Osteoblast (primary cell): Measurements from ENCODE around the gene HADHA. TPM values are rescaled to one million over a fixed set of nuclear protein-coding genes. Genes with fewer than 3 reads are reported as not detected.

Experiments used
- DNase-seq: peaks from one replicate; pipeline ENCODE4 v3.0.0; 2011; ENCODE audit warnings: low spot score, mixed read lengths; ENCODE audit not compliant: insufficient read length; ENCODE audit errors: missing footprints
- H2AFZ ChIP-seq: 2 replicates; pipeline ENCODE4 v1.6.0; 2011; ENCODE audit warnings: mild to moderate bottlenecking, low read length
- H3K27ac ChIP-seq: 2 replicates; pipeline ENCODE4 v1.5.1; 2011; ENCODE audit warnings: mild to moderate bottlenecking, low read depth, low read length, moderate library complexity
- H3K27me3 ChIP-seq: 2 replicates; pipeline ENCODE4 v1.6.0; 2012; ENCODE audit warnings: mild to moderate bottlenecking, control low read depth, inconsistent platforms, low read length, moderate library complexity; ENCODE audit not compliant: insufficient read depth
- H3K36me3 ChIP-seq: 2 replicates; pipeline ENCODE4 v1.5.1; 2011; ENCODE audit warnings: mild to moderate bottlenecking, low read length, control low read depth, moderate library complexity; ENCODE audit not compliant: insufficient read depth
- H3K4me1 ChIP-seq: 2 replicates; pipeline ENCODE4 v1.5.1; 2011; ENCODE audit warnings: mild to moderate bottlenecking, low read length, control low read depth, moderate library complexity; ENCODE audit not compliant: insufficient read depth
- H3K4me2 ChIP-seq: 2 replicates; pipeline ENCODE4 v1.6.0; 2011; ENCODE audit warnings: mild to moderate bottlenecking, low read length; ENCODE audit not compliant: insufficient read depth
- H3K4me3 ChIP-seq: fragments of 200-600 bp; sonication (generic); 3 replicates; pipeline ENCODE4 v1.5.1; 2012; ENCODE audit warnings: mild to moderate bottlenecking, low read length, inconsistent platforms; ENCODE audit not compliant: insufficient read depth
- H3K79me2 ChIP-seq: 2 replicates; pipeline ENCODE4 v1.6.0; 2012; ENCODE audit warnings: mild to moderate bottlenecking, low read length, control low read depth, inconsistent platforms; ENCODE audit not compliant: insufficient read depth
- H3K9me3 ChIP-seq: 2 replicates; pipeline ENCODE4 v1.5.1; 2011; ENCODE audit warnings: low read depth, low read length, control low read depth
- H4K20me1 ChIP-seq: 2 replicates; pipeline ENCODE4 v1.6.0; 2012; ENCODE audit warnings: mild to moderate bottlenecking, low read length, control low read depth; ENCODE audit not compliant: insufficient read depth
- CTCF ChIP-seq: IDR thresholded peaks from 2 replicates; pipeline ENCODE4 v1.5.1; 2011; ENCODE audit warnings: mild to moderate bottlenecking, low read depth, low read length, moderate library complexity; ENCODE audit errors: extremely low read depth
- total RNA-seq: library from RNA; depleted of rRNA; stranded (reverse); fragments of >200 nt; gene quantifications from 2 replicates; pipeline ENCODE4 v1.2.3, GENCODE V29; 2012

HADHA gene
- total RNA-seq, 1 donor = 113 TPM

GRCh38 chr2:26245810-26246209 lies 1.4 kb upstream of the HADHA start:
- Histone ChIP-seq H3K79me2 (peaks cover 99% of the 10 kb centered on the region), H3K4me3 (peak overlapping the region; percentile 97), H4K20me1 (peaks cover 30% of the 10 kb centered on the region), H3K36me3 (no peaks in the 10 kb centered on the region), H3K4me1 (peaks cover 35% of the 10 kb centered on the region), H3K9me3 (no peaks in the 10 kb centered on the region), H3K27me3 (no peaks in the 10 kb centered on the region), H3K27ac (peak overlapping the region; percentile 96), H2AFZ (no peak overlapping the region), H3K4me2 (peak overlapping the region; percentile 94)
- DNase-seq = peak; percentile 11
- no peak for TF ChIP-seq CTCF

GRCh38 chr2:26245231-26245732 lies 850 bp upstream of the HADHA start:
- no peaks in the 10 kb centered on the region for H3K9me3 ChIP-seq
- H4K20me1 ChIP-seq = peaks cover 33% of the 10 kb centered on the region
- peaks cover 99% of the 10 kb centered on the region for H3K79me2 ChIP-seq
- no peaks in the 10 kb centered on the region for H3K27me3 ChIP-seq
- H3K27ac ChIP-seq = peak overlapping the region; percentile 96
- no peaks in the 10 kb centered on the region for H3K36me3 ChIP-seq
- H2AFZ ChIP-seq = peak overlapping the region; percentile 92
- peak; percentile 51 for DNase-seq
- peak overlapping the region; percentile 94 for H3K4me2 ChIP-seq
- peaks cover 41% of the 10 kb centered on the region for H3K4me1 ChIP-seq
- H3K4me3 ChIP-seq = peak overlapping the region; percentile 97
- no peak for TF ChIP-seq CTCF

- H3K4me2 ChIP-seq = peak overlapping the region; percentile 94
- H3K9me3 ChIP-seq = no peaks in the 10 kb centered on the region
- H3K27me3 ChIP-seq = no peaks in the 10 kb centered on the region
- no peaks in the 10 kb centered on the region for H3K36me3 ChIP-seq
- no peak for TF ChIP-seq CTCF
- peak overlapping the region; percentile 97 for H3K4me3 ChIP-seq
- H2AFZ ChIP-seq = peak overlapping the region; percentile 92
- H4K20me1 ChIP-seq = peaks cover 37% of the 10 kb centered on the region
- H3K27ac ChIP-seq = peak overlapping the region; percentile 96
- peak; percentile 15 for DNase-seq
- peaks cover 99% of the 10 kb centered on the region for H3K79me2 ChIP-seq
- peaks cover 49% of the 10 kb centered on the region for H3K4me1 ChIP-seq
Observed at GRCh38 chr2:26243470-26244308, 743 bp downstream of the HADHA start.

- H3K36me3 ChIP-seq = peaks cover 9% of the 10 kb centered on the region
- TF ChIP-seq CTCF = no peak
- H3K27me3 ChIP-seq = no peaks in the 10 kb centered on the region
- peaks cover 89% of the 10 kb centered on the region for H3K79me2 ChIP-seq
- peaks cover 38% of the 10 kb centered on the region for H4K20me1 ChIP-seq
- H3K27ac ChIP-seq = no peak overlapping the region
- no peak overlapping the region for H3K4me3 ChIP-seq
- peaks cover 50% of the 10 kb centered on the region for H3K4me1 ChIP-seq
- no peaks in the 10 kb centered on the region for H3K9me3 ChIP-seq
- H2AFZ ChIP-seq = no peak overlapping the region
- no peak for DNase-seq
- H3K4me2 ChIP-seq = peak overlapping the region; percentile 94
Observed at GRCh38 chr2:26241928-26242436, 2.5 kb downstream of the HADHA start.
